Suprapubic skin (tissue), 4 donors: ENCODE results near the gene CADM3. TPM values are rescaled to one million over a fixed set of nuclear protein-coding genes. Genes with fewer than 3 reads are reported as not detected.

Experiments used
- DNase-seq, 2 donors: peaks; one replicate each; pipeline ENCODE4 v3.0.0-alpha.2; 2019; ENCODE audit warnings: low spot score in 2 of 2
- H3K27ac ChIP-seq: fragments of 200-600 bp; sonication (generic); one replicate; pipeline ENCODE4 v1.5.1; 2019
- H3K27me3 ChIP-seq: fragments of 200-600 bp; sonication (generic); one replicate; pipeline ENCODE4 v1.5.1; 2019
- H3K36me3 ChIP-seq: fragments of 200-600 bp; sonication (generic); one replicate; pipeline ENCODE4 v1.5.1; 2019
- H3K4me1 ChIP-seq: fragments of 200-600 bp; sonication (generic); one replicate; pipeline ENCODE4 v1.5.1; 2019
- H3K4me3 ChIP-seq: fragments of 200-600 bp; sonication (generic); one replicate; pipeline ENCODE4 v1.5.1; 2019; ENCODE audit warnings: mild to moderate bottlenecking
- H3K9me3 ChIP-seq: fragments of 200-600 bp; sonication (generic); one replicate; pipeline ENCODE4 v1.5.1; 2019
- EP300 ChIP-seq: sonication (generic); formaldehyde crosslinking; IDR thresholded peaks from one replicate; pipeline ENCODE4 v1.6.1; 2017; ENCODE audit warnings: antibody characterized with exemption
- POLR2A ChIP-seq, 2 donors: fragments of 450-650 bp; IDR thresholded peaks; one replicate each; pipeline ENCODE4 v1.6.1; 2017; ENCODE audit warnings: antibody characterized with exemption in 2 of 2, mild to moderate bottlenecking in 2 of 2, moderate library complexity in 2 of 2
- POLR2AphosphoS5 ChIP-seq, 3 donors: sonication (generic); formaldehyde crosslinking; IDR thresholded peaks; one replicate each; pipeline ENCODE4 v1.6.1; 2017; ENCODE audit warnings: antibody characterized with exemption in 3 of 3
- WGBS: methylation state at CpG from one replicate; pipeline ENCODE4 v1.1.5; 2018; 5-methylcytosine and 5-hydroxymethylcytosine counted together
- total RNA-seq, 4 donors: library from RNA; depleted of rRNA; stranded (reverse); fragments of >200 nt; gene quantifications; one replicate each; pipeline ENCODE4 v1.1.0, GENCODE V29; 2016
- TF ChIP-seq, protein P1 (sequence below), 2 donors: fragments of 200-600 bp in 1 of 2; fragments of 450-650 bp in 1 of 2; sonication (generic) in 1 of 2; IDR thresholded peaks; one replicate each; pipeline ENCODE4 v1.5.1; 2016 to 2019; ENCODE audit warnings: antibody characterized with exemption in 2 of 2, mild to moderate bottlenecking in 1 of 2, moderate library complexity in 1 of 2

The CADM3 gene
- total RNA-seq, 4 donors from 2014 or later = 4.3 to 9.8 (median 7.9) TPM

DNA sequence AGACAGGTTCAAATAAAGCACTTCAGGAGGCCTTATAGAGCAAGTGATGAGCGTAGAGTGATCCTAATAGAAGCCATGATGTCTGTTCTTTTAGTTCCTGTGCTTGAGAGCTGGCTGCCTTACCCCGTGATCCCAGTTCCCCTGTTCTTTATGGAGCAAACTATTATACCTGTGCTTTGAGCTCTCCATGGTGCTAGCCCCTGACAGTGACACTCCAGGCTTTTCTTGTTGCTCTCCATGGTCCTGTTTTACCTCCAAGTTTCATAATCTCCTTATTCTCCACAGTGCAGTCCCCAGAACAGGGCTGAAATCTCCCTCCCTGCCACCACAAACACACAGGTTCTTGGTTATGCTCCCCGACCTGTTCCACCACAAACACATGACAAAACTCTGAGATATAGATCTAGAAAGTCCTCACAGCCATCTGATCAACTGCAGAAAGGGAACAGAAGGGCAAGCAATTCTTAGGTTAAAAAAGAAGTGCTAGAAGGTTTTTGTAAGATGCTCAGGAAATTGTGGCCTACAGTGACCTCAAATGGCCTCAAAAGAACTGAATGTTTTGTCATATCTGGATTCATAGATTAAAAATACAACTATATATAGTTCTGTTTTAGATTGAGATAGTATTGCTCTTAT, 6.0 kb downstream of the CADM3 start:
- no peaks in the 10 kb centered on the region for H3K9me3 ChIP-seq
- H3K27me3 ChIP-seq = peaks cover 19% of the 10 kb centered on the region
- no peaks in the 10 kb centered on the region for H3K36me3 ChIP-seq
- H3K4me1 ChIP-seq = peaks cover 9% of the 10 kb centered on the region
- no peak overlapping the region for H3K4me3 ChIP-seq
- 21% methylated on average over 3 of the region's 3 CpGs for WGBS
- TF ChIP-seq POLR2A (IDR thresholded peaks at IDR 0.05) (no peak), EP300 (no peak), POLR2AphosphoS5 (IDR thresholded peaks at IDR 0.05) (no peak)
- TF ChIP-seq, protein P1, sequence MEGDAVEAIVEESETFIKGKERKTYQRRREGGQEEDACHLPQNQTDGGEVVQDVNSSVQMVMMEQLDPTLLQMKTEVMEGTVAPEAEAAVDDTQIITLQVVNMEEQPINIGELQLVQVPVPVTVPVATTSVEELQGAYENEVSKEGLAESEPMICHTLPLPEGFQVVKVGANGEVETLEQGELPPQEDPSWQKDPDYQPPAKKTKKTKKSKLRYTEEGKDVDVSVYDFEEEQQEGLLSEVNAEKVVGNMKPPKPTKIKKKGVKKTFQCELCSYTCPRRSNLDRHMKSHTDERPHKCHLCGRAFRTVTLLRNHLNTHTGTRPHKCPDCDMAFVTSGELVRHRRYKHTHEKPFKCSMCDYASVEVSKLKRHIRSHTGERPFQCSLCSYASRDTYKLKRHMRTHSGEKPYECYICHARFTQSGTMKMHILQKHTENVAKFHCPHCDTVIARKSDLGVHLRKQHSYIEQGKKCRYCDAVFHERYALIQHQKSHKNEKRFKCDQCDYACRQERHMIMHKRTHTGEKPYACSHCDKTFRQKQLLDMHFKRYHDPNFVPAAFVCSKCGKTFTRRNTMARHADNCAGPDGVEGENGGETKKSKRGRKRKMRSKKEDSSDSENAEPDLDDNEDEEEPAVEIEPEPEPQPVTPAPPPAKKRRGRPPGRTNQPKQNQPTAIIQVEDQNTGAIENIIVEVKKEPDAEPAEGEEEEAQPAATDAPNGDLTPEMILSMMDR (IDR thresholded peaks at IDR 0.05) = no peak
- DNase-seq = no peak
- H3K27ac ChIP-seq = no peak overlapping the region

- Histone ChIP-seq H3K27ac (no peak overlapping the region), H3K9me3 (no peaks in the 10 kb centered on the region), H3K27me3 (peaks cover 2% of the 10 kb centered on the region), H3K4me3 (no peak overlapping the region), H3K36me3 (no peaks in the 10 kb centered on the region), H3K4me1 (no peaks in the 10 kb centered on the region)
- TF ChIP-seq POLR2AphosphoS5 (IDR thresholded peaks at IDR 0.05) (no peak), EP300 (no peak), POLR2A (IDR thresholded peaks at IDR 0.05) (no peak)
- no peak for DNase-seq
Observed at GRCh38 chr1:159179906-159180305, 8.5 kb downstream of the CADM3 start.

DNA sequence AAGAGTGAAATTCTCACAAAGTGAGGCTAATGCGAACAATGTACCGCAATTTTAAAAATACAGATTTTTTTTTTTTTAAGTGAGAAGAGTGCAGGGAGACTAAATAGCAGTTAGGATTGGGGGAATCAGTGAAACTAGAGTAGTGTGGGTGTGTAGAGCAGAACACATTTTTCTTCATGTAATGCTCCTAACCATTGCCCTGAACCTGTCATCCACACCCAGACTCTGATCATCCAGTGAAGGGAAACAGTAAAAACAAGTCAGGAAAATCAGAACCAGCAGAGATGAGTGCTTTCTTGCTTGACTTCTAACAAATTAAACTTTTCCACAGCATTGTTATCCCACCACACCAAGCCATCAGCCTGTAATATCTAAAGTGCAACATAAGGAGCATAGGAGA, 9.1 kb downstream of the CADM3 start:
- 98% methylated on average over 2 of the region's 2 CpGs for WGBS
- no peak overlapping the region for H3K4me3 ChIP-seq
- DNase-seq = no peak
- no peaks in the 10 kb centered on the region for H3K27me3 ChIP-seq
- no peaks in the 10 kb centered on the region for H3K9me3 ChIP-seq
- TF ChIP-seq EP300 (no peak), POLR2AphosphoS5 (IDR thresholded peaks at IDR 0.05) (no peak), POLR2A (IDR thresholded peaks at IDR 0.05) (no peak)
- TF ChIP-seq, protein P1 (IDR thresholded peaks at IDR 0.05) = no peak
- no peaks in the 10 kb centered on the region for H3K4me1 ChIP-seq
- H3K27ac ChIP-seq = no peak overlapping the region
- no peaks in the 10 kb centered on the region for H3K36me3 ChIP-seq

- no peak overlapping the region for H3K4me3 ChIP-seq
- no peaks in the 10 kb centered on the region for H3K27me3 ChIP-seq
- no peak for DNase-seq
- WGBS = 60% methylated on average over 4 of the region's 4 CpGs
- no peak for TF ChIP-seq POLR2A (IDR thresholded peaks at IDR 0.05)
- TF ChIP-seq POLR2AphosphoS5 (IDR thresholded peaks at IDR 0.05) = no peak
- TF ChIP-seq, protein P1 (IDR thresholded peaks at IDR 0.05) = no peak
- TF ChIP-seq EP300 = no peak
- H3K27ac ChIP-seq = no peak overlapping the region
- no peaks in the 10 kb centered on the region for H3K4me1 ChIP-seq
- H3K9me3 ChIP-seq = no peaks in the 10 kb centered on the region
- H3K36me3 ChIP-seq = no peaks in the 10 kb centered on the region
Observed at GRCh38 chr1:159181328-159182024, 10.1 kb downstream of the CADM3 start.

GRCh38 chr1:159184201-159184600, 12.8 kb downstream of the CADM3 start:
- H3K27ac ChIP-seq = no peak overlapping the region
- H3K9me3 ChIP-seq = no peaks in the 10 kb centered on the region
- TF ChIP-seq POLR2A (IDR thresholded peaks at IDR 0.05) (no peak), POLR2AphosphoS5 (IDR thresholded peaks at IDR 0.05) (no peak), EP300 (no peak)
- TF ChIP-seq, protein P1 (IDR thresholded peaks at IDR 0.05) = no peak
- peaks cover 19% of the 10 kb centered on the region for H3K27me3 ChIP-seq
- H3K36me3 ChIP-seq = no peaks in the 10 kb centered on the region
- 77% methylated on average over 2 of the region's 2 CpGs for WGBS
- DNase-seq = no peak
- no peak overlapping the region for H3K4me3 ChIP-seq
- H3K4me1 ChIP-seq = peaks cover 16% of the 10 kb centered on the region
